ENCODE data around the gene FAM114A2.

Gene FAM114A2

DNA sequence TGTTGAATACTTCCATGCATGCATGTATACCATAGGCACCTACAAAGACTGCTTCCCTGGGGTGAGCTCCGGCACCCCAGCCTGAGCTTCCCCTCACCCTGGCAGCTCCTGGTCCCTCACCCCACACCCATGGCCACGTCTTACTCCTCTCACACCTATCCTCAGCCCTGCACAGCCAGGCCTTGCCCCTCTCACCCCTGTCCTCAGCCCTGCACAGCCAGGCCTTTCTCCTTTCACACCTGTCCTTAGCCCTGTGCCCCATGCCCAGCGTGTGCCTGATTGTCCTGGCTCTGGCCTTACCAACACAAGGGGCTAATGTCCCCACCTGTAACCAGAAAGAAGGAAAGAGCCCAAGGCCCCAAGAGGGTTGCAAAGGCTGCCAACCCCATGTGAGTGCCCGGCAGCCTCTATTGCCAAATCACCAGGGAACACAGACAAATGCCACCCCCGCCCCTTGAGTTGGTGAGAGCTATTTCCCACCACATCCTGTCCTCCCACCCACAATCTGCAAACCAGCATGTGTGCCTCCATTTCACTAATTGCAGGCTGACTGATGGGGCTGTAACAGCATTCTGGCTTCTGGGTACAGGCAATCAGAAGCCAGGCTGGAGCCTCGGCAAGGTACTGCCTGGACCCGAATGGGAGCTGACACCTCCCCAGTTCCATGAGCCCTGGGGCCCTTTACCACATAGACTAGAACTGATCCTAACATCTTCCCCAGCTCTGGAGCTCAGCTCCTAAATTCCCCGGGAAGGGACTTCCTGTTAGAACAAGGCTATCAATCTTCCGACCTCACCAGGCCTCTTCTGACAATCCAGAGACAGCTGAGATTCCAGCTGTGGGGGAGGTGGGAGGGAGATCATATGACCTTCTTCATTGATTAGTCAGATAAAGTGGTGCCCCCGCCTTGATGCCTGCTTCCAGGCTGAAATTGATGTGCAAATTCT, 78.2 kb downstream of the FAM114A2 start:
- no peak for TF ChIP-seq POLR2AphosphoS5 (IDR thresholded peaks at IDR 0.05; ENCODE audit: low read depth, low read length)
- TF ChIP-seq TAF1 (IDR thresholded peaks at IDR 0.05; ENCODE audit: borderline replicate concordance, low read depth, low read length), result no peak
- TF ChIP-seq POLR2A (IDR thresholded peaks at IDR 0.05; ENCODE audit: low read depth, low read length), result no peak
- DNase-seq (ENCODE audit: insufficient read length), result no peak
- no peak for FAIRE-seq

DNA sequence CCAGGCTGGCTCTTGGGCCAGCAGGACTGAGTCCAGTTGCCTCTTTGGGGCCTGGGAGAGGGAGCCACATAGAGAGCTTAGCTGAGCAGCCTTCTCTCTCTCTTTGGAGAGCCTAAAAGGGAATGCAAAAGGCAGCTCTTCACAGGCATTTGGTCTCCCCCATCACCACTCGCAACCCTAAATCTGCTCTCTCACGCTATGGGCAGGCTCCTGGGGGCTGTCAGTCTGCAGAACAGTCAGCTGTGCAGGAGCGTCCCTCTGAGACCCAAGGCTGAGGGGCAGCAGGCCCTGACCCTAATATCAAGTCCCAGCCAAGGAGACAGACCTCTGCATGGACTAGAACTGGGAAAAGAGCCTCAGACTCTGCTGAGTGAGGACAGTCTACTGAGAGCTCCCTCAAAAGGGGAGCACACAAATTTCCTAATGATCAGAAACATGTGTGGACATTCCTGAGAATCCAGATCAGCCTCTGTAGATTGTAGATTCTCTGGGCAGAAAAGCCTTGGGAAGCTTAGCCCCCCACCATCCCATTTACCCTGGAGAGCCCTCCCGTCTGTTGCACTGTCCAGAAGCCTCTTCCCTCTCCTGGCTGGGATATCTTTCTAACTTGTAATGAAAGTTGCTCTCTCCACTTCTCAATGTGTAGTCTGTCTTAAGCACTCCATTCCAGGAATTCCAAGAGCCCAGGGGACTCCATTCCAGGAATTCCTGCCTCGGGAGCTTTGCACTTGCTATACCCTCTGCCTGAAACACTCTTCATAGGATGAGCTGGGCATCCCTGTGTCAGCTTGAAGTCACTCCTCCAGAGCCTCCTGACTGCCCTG, 79.4 kb downstream of the FAM114A2 start:
- no peak for DNase-seq (ENCODE audit: insufficient read length)
- TF ChIP-seq POLR2AphosphoS5 (IDR thresholded peaks at IDR 0.05; ENCODE audit: low read depth, low read length), result no peak
- no peak for FAIRE-seq

DNA sequence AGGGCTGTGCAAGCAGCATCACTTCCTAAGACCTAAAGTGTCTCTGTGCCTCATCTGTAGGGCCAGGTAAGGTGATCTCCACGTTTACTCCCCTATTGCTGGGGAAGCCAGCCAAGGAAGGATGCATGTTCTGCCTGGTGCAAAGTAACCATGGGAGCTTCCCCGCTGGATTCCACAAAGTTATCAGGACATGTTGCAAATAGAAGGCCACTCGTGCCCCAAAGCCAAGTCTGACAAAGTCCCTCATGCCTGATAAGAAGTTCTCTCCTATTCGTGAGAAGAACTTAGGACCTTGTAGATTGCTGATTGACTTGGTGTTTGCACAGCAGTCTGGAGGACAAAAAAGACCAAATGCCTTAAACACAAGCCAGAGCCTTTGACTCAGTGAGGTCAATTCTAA, 81.5 kb downstream of the FAM114A2 start:
- TF ChIP-seq TAF1 (IDR thresholded peaks at IDR 0.05; ENCODE audit: borderline replicate concordance, low read depth, low read length) (no peak), POLR2AphosphoS5 (IDR thresholded peaks at IDR 0.05; ENCODE audit: low read depth, low read length) (no peak)
- FAIRE-seq (no peak), DNase-seq (ENCODE audit: insufficient read length) (no peak)

DNA sequence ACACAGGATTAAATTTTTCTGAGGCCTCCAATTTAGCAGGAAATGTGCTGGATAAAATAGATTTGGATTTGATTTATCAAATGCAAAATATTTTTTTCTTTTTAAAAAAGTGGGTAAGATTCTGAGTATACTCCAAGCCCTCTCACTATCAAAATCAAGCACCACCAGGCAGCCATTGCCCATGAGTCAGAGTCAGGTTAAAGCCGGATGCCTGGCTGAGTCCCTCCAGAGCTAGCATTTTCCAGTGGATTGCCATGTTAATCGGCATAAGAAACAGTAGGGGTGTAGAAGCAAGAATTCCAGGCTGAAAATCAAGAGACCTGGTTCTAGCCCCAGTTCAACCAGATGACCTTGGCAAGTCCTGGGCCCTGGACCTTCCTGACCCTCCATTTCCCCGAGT, 85.3 kb downstream of the FAM114A2 start:
- FAIRE-seq, result no peak
- no peak for DNase-seq (ENCODE audit: insufficient read length)
- TF ChIP-seq POLR2A (IDR thresholded peaks at IDR 0.05; ENCODE audit: low read depth, low read length), result no peak
- no peak for TF ChIP-seq TAF1 (IDR thresholded peaks at IDR 0.05; ENCODE audit: borderline replicate concordance, low read depth, low read length)

GRCh38 chr5:153952893-153953292, 85.8 kb downstream of the FAM114A2 start:
- TF ChIP-seq POLR2A (IDR thresholded peaks at IDR 0.05; ENCODE audit: low read depth, low read length) (no peak), POLR2AphosphoS5 (IDR thresholded peaks at IDR 0.05; ENCODE audit: low read depth, low read length) (no peak)
- DNase-seq (ENCODE audit: insufficient read length) (no peak), FAIRE-seq (no peak)

GRCh38 chr5:153952057-153952456, 86.7 kb downstream of the FAM114A2 start:
- no peak for DNase-seq (ENCODE audit: insufficient read length)
- FAIRE-seq, result no peak
- TF ChIP-seq TAF1 (IDR thresholded peaks at IDR 0.05; ENCODE audit: borderline replicate concordance, low read depth, low read length), result no peak
- no peak for TF ChIP-seq POLR2A (IDR thresholded peaks at IDR 0.05; ENCODE audit: low read depth, low read length)
- TF ChIP-seq POLR2AphosphoS5 (IDR thresholded peaks at IDR 0.05; ENCODE audit: low read depth, low read length), result no peak

GRCh38 chr5:153941265-153941664, 97.4 kb downstream of the FAM114A2 start:
- DNase-seq (ENCODE audit: insufficient read length) (no peak), FAIRE-seq (no peak)
- TF ChIP-seq POLR2A (IDR thresholded peaks at IDR 0.05; ENCODE audit: low read depth, low read length), result no peak
- TF ChIP-seq POLR2AphosphoS5 (IDR thresholded peaks at IDR 0.05; ENCODE audit: low read depth, low read length), result no peak
- no peak for TF ChIP-seq TAF1 (IDR thresholded peaks at IDR 0.05; ENCODE audit: borderline replicate concordance, low read depth, low read length)

Measured in GM12892 (cell line).